OCI-LY3 (cell line): ENCODE measurements around the gene HIPK1.
A peak's percentile ranks its signal among the peaks of the same experiment; 100 is the strongest.

Source experiments
- H2AFZ ChIP-seq: fragments of 200-600, 300-600 bp; shearing (Covaris generic); 2 replicates; pipeline ENCODE4 v1.6.0; 2014; ENCODE audit warnings: antibody characterized with exemption, low read depth, low read length
- H3K27ac ChIP-seq: fragments of 200-600, 300-600 bp; sonication (generic); 2 replicates; pipeline ENCODE4 v1.5.1; 2014; ENCODE audit warnings: mild to moderate bottlenecking, low read length, moderate library complexity, mixed read lengths
- H3K27me3 ChIP-seq: fragments of 200-600, 300-600 bp; sonication (generic); 2 replicates; pipeline ENCODE4 v1.6.1; 2014; ENCODE audit warnings: low read depth, low read length, mixed read lengths
- H3K36me3 ChIP-seq: fragments of 200-600, 300-600 bp; sonication (generic); replicated peaks from 2 replicates; pipeline ENCODE3; 2014; ENCODE audit warnings: low read depth, low read length, mixed read lengths
- H3K4me1 ChIP-seq: fragments of 300-600, 200-600 bp; sonication (generic); 2 replicates; pipeline ENCODE4 v1.6.1; 2014; ENCODE audit warnings: low read length, mixed read lengths
- H3K4me2 ChIP-seq: fragments of 200-600, 300-600 bp; sonication (generic); 2 replicates; pipeline ENCODE4 v1.6.1; 2014; ENCODE audit warnings: low read length, mixed read lengths
- H3K4me3 ChIP-seq: fragments of 300-600, 200-600 bp; sonication (generic); 2 replicates; pipeline ENCODE4 v1.5.1; 2014; ENCODE audit warnings: antibody characterized with exemption, mild to moderate bottlenecking, low read length, moderate library complexity
- H3K79me2 ChIP-seq: fragments of 300-600, 200-600 bp; shearing (Covaris generic); 2 replicates; pipeline ENCODE4 v1.6.1; 2014; ENCODE audit warnings: mild to moderate bottlenecking, low read length, mixed read lengths
- H3K9ac ChIP-seq: fragments of 300-600, 200-600 bp; shearing (Covaris generic); 2 replicates; pipeline ENCODE4 v1.6.0; 2014; ENCODE audit warnings: mild to moderate bottlenecking, low read length, moderate library complexity
- H3K9me3 ChIP-seq: fragments of 200-600, 300-600 bp; shearing (Covaris generic); 2 replicates; pipeline ENCODE4 v1.6.1; 2014; ENCODE audit warnings: low read length, mixed read lengths; ENCODE audit not compliant: insufficient read depth
- H4K20me1 ChIP-seq: fragments of 200-600, 300-600 bp; sonication (generic); 2 replicates; pipeline ENCODE4 v1.6.1; 2016; ENCODE audit warnings: low read length, mixed read lengths; ENCODE audit not compliant: insufficient read depth
- CTCF ChIP-seq: fragments of 200-600, 300-600 bp; sonication (generic); IDR thresholded peaks from 2 replicates; pipeline ENCODE4 v1.5.1; 2014; ENCODE audit warnings: antibody characterized with exemption, low read length, low read depth
- EZH2phosphoT487 ChIP-seq: fragments of 200-600 bp; shearing (Covaris generic); IDR thresholded peaks from 2 replicates; pipeline ENCODE4 v1.6.1; 2018; ENCODE audit warnings: antibody characterized with exemption, mixed run types, low read depth

Gene HIPK1

GRCh38 chr1:113887402-113888175, 41.5 kb upstream of the HIPK1 start, which contains the start of gene BCL2L15:
TSS of gene BCL2L15 (minus strand) at chr1:113887581. CDS start at chr1:113887375, 206 bp downstream.
- no peaks in the 10 kb centered on the region for H3K27me3 ChIP-seq
- H3K27ac ChIP-seq = no peak within 1 kb of the TSS
- H3K79me2 ChIP-seq = no peaks in the 10 kb centered on the region
- H2AFZ ChIP-seq = peak within 1 kb of the TSS; percentile 66; the same call in 1 of the 2 replicates
- no peaks in the 10 kb centered on the region for H3K36me3 ChIP-seq
- H4K20me1 ChIP-seq = no peaks in the 10 kb centered on the region
- TF ChIP-seq CTCF (no peak), EZH2phosphoT487 (no peak)
- peak within 1 kb of the TSS; percentile 36 for H3K4me2 ChIP-seq
- H3K9me3 ChIP-seq = no peaks in the 10 kb centered on the region
- H3K4me1 ChIP-seq = peaks cover 8% of the 10 kb centered on the region
- no peak within 1 kb of the TSS for H3K4me3 ChIP-seq
- no peak within 1 kb of the TSS for H3K9ac ChIP-seq

GRCh38 chr1:113890816-113891215, 38.3 kb upstream of the HIPK1 start:
- H2AFZ ChIP-seq = no peak overlapping the region
- no peak overlapping the region for H3K27ac ChIP-seq
- no peak overlapping the region for H3K4me2 ChIP-seq
- H3K36me3 ChIP-seq = peaks cover 8% of the 10 kb centered on the region
- H4K20me1 ChIP-seq = no peaks in the 10 kb centered on the region
- no peaks in the 10 kb centered on the region for H3K9me3 ChIP-seq
- peaks cover 8% of the 10 kb centered on the region for H3K4me1 ChIP-seq
- H3K4me3 ChIP-seq = no peak overlapping the region
- H3K9ac ChIP-seq = no peak overlapping the region
- H3K79me2 ChIP-seq = no peaks in the 10 kb centered on the region
- no peak for TF ChIP-seq EZH2phosphoT487
- TF ChIP-seq CTCF = no peak
- H3K27me3 ChIP-seq = no peaks in the 10 kb centered on the region

GRCh38 chr1:113891631-113892220, 37.4 kb upstream of the HIPK1 start:
- H3K4me2 ChIP-seq = no peak overlapping the region
- H4K20me1 ChIP-seq = no peaks in the 10 kb centered on the region
- H3K36me3 ChIP-seq = peaks cover 8% of the 10 kb centered on the region
- H3K27me3 ChIP-seq = no peaks in the 10 kb centered on the region
- H3K4me1 ChIP-seq = peaks cover 8% of the 10 kb centered on the region
- no peaks in the 10 kb centered on the region for H3K79me2 ChIP-seq
- no peak overlapping the region for H3K4me3 ChIP-seq
- no peak overlapping the region for H3K9ac ChIP-seq
- H3K9me3 ChIP-seq = no peaks in the 10 kb centered on the region
- H3K27ac ChIP-seq = no peak overlapping the region
- TF ChIP-seq CTCF (no peak), EZH2phosphoT487 (no peak)
- no peak overlapping the region for H2AFZ ChIP-seq

GRCh38 chr1:113893267-113893666, 35.9 kb upstream of the HIPK1 start:
- Histone ChIP-seq H2AFZ (no peak overlapping the region), H3K27me3 (no peaks in the 10 kb centered on the region), H3K27ac (no peak overlapping the region), H3K79me2 (no peaks in the 10 kb centered on the region), H4K20me1 (no peaks in the 10 kb centered on the region), H3K4me2 (no peak overlapping the region), H3K4me3 (no peak overlapping the region), H3K9ac (no peak overlapping the region), H3K4me1 (no peaks in the 10 kb centered on the region), H3K36me3 (peaks cover 12% of the 10 kb centered on the region), H3K9me3 (no peaks in the 10 kb centered on the region)
- TF ChIP-seq CTCF (no peak), EZH2phosphoT487 (no peak)
